ENCODE results near the gene CNTFR.

DNA sequence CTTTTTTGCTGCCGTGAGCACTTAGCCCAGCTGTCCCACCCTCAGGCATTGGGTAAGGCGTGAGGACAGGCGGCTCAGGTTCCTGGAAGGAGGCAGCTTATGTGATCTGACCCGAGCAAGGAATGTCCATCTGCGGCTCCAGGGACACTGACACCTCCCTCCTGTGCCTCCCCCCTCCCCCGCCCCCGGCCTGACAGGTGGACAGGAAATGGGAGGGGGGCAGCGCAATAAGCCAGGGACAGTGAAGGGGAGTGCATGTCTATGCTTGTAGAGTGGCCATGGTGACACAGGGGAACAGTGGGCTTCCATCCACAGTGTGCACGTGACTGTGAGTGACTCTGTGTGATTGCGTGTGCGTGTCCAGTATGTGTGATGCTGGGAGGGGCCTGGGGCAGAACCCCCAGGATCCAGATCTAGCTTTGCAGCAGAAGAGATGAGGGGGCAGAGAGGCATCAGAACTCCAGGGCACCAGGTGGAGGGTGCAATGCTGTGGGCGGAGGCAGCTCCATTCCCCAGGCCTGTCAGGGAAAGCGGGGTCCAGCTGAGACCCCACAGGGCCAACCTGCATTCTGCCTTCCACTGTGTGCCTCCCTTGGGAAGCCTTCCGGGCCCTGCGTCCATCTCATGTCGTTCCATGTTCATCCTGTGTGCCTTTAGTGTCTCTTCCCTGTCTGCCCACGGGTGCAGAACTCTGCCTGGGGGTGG is 30.5 kb downstream of the CNTFR start:
- TF ChIP-seq SP1 (IDR thresholded peaks at IDR 0.05), result no peak
- TF ChIP-seq L3MBTL2 (conservative IDR thresholded peaks at IDR 0.05), result no peak
- no peak for TF ChIP-seq FOXK2 (IDR thresholded peaks at IDR 0.05)
- no peak for TF ChIP-seq CTBP1 (IDR thresholded peaks at IDR 0.05; ENCODE audit: borderline replicate concordance)
- no peak for TF ChIP-seq FOXA1 (IDR thresholded peaks at IDR 0.05)
- no peak for TF ChIP-seq ARNT (IDR thresholded peaks at IDR 0.05)
- no peak for TF ChIP-seq SUZ12 (IDR thresholded peaks at IDR 0.05)
- TF ChIP-seq ZNF384 (IDR thresholded peaks at IDR 0.05), result no peak
- no peak for TF ChIP-seq BHLHE40 (IDR thresholded peaks at IDR 0.05; ENCODE audit: borderline replicate concordance)
